RPMI7951 (cell line): Measurements from ENCODE around the gene TNK1. TPM values are rescaled to one million over a fixed set of nuclear protein-coding genes. Genes with fewer than 3 reads are reported as not detected.

Experiments used
- DNase-seq: peaks from one replicate; pipeline ENCODE4 v3.0.0-alpha.2; 2012; ENCODE audit warnings: low read depth
- total RNA-seq: library from RNA; depleted of rRNA; stranded (reverse); fragments of >200 nt; shearing (Covaris generic); gene quantifications from 2 replicates; pipeline ENCODE4 v1.2.3, GENCODE V29; 2014

Gene TNK1
- total RNA-seq, 1 experiment from 2014 or later: 0.60 TPM

- DNase-seq: no peak
These were observed 29.9 kb downstream of the TNK1 start for GRCh38 chr17:7410634-7411426.

GRCh38 chr17:7411427-7411750 is 30.5 kb downstream of the TNK1 start:
- DNase-seq: no peak

DNA sequence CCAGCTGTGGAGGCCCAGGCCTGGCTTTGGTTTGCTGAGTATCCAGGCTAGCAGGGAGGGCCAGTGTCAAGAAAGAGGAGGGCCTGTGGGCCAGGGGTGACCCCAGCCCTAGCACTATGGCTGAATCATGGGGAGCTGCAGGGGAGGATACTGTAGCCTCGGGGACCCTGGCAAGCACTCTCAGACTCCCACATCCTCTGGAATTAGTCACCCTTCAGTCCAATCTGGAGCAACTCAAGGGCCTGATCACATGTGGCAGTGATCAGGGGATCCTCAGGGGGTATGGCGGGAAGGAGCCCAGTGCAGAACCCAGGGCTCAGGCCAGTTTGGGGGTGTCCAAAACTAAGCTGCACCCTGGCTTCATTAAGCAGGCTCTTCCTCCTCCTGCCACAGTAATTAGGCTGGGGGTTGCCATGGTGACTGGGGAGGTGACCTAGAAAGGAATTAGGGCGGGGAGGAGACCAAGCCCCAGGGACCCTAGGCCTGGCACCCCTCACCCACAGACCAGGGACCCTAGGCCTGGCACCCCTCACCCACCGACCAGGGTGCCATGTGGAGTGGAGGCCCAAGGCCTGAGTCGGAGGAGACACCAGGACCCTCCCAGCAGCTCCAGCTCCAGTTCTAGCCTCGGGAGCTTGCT is 32.6 kb downstream of the TNK1 start:
- DNase-seq: peak; percentile 90

DNA sequence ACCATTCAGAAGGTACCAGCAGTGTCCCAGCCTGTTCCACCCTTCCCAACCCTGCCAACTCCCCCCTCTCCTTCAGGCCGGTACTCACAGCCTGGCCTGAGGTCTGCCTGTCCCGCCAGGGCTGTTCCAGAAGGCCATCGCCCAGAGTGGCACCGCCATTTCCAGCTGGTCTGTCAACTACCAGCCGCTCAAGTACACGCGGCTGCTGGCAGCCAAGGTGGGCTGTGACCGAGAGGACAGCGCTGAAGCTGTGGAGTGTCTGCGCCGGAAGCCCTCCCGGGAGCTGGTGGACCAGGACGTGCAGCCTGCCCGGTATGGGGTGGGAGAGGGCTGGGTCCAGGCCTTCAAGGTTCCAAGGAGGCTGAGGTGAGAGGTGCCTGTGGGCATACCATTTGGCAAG is 33.9 kb downstream of the TNK1 start:
- DNase-seq: no peak

- no peak for DNase-seq
These were observed 34.9 kb downstream of the TNK1 start for GRCh38 chr17:7415784-7416183.

DNA sequence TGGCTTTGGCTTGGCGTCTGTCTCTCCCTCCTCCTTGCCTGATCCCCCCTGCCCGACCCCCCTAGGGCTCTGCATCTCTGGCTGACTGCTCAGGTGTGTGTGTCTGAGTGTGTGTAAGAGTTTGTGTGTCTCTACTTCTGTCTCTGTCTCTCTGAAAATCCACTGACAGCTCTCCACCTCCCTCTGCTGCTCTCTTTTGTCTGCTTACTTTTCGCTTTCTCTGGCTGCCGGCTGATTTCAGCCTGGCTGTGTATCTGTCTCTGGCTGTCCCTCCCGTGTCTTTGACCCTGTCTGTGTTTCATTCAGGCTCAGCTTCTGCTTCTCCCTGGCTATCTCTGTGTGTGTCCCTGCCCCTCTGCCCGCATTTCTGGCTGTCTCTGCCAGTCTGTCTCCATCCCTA is 35.4 kb downstream of the TNK1 start:
- no peak for DNase-seq

DNA sequence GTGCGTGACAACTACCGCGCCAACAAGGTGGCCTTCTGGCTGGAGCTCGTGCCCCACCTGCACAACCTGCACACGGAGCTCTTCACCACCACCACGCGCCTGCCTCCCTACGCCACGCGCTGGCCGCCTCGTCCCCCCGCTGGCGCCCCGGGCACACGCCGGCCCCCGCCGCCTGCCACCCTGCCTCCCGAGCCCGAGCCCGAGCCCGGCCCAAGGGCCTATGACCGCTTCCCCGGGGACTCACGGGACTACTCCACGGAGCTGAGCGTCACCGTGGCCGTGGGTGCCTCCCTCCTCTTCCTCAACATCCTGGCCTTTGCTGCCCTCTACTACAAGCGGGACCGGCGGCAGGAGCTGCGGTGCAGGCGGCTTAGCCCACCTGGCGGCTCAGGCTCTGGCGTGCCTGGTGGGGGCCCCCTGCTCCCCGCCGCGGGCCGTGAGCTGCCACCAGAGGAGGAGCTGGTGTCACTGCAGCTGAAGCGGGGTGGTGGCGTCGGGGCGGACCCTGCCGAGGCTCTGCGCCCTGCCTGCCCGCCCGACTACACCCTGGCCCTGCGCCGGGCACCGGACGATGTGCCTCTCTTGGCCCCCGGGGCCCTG is 36.3 kb downstream of the TNK1 start:
- no peak for DNase-seq

- DNase-seq: no peak
These were observed 37.7 kb downstream of the TNK1 start for GRCh38 chr17:7418472-7419152.

- no peak for DNase-seq
These were observed 39.1 kb downstream of the TNK1 start, which contains the start of gene SPEM1 for GRCh38 chr17:7419819-7420610. Gene SPEM1, plus strand, starts transcription at chr17:7420324. Its CDS starts 61 bp downstream, at chr17:7420385.

DNA sequence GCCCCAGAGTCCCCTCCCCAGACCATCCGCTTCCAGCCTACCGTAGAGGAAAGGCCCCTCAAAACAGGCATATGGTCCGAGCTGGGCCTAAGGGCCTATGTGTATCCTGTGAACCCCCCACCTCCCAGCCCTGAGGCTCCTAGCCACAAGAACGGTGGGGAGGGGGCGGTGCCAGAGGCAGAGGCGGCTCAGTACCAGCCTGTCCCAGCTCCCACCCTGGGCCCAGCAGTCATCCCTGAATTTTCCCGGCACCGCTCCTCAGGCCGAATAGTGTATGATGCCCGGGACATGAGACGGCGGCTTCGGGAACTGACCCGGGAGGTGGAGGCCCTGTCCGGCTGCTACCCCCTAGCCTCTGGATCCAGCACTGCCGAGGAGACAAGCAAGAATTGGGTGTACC is 40.3 kb downstream of the TNK1 start:
- DNase-seq: no peak

DNA sequence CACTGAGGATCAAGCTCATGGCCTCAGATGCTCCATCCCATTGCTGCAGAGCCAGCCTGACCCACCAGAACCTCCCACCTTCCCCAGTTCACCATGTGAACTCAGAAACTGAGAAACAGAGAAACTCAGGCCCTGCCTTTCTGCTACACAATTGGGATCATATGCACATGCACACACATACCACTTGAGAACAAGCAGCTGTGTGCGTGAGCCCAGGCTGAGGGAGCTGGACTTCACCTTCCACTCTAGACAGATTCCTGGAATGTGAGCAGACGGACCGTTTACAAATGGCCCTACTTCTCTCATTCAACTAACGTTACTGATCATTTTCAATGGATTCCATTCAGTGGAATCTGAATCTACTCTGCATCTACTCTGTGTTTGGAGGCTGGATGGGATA is 42.8 kb downstream of the TNK1 start:
- DNase-seq: no peak

- DNase-seq: no peak
These were observed 44.4 kb downstream of the TNK1 start, which contains the start of gene SPEM2 for GRCh38 chr17:7425316-7425715. Gene SPEM2, plus strand, starts transcription at chr17:7425616. Its CDS starts 73 bp downstream, at chr17:7425689.

GRCh38 chr17:7425756-7426155 is 44.9 kb downstream of the TNK1 start:
- DNase-seq: no peak

- no peak for DNase-seq
These were observed 45.4 kb downstream of the TNK1 start for GRCh38 chr17:7426203-7426863.

GRCh38 chr17:7426896-7427489 is 46.1 kb downstream of the TNK1 start:
- no peak for DNase-seq

- DNase-seq: no peak
These were observed 46.7 kb downstream of the TNK1 start for GRCh38 chr17:7427549-7427948.

DNA sequence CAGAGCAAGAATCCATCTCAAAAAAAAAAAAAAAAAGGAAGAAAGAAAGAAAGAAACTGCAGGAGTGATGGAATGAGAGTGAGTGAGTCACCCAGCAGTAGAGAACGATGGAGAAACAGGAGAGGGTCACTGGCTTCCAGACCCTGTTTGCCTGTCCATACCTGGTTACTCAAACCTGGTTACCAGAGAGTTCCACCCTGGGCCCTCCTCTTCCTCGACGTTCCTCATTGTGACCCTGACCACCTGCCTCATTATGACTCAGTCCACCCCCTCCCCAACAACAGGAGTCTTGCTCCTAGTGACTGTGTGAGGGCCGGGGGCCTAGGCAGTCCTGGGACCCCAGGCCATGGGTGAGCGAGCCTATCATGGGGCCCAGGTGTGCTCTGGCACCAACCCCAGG is 47.7 kb downstream of the TNK1 start, which contains the start of gene SPEM3:
Gene SPEM3, plus strand, starts transcription at position 301 of the 400 bp plus-strand sequence. Its CDS starts 46 bp downstream, at position 347.
- DNase-seq: no peak

DNA sequence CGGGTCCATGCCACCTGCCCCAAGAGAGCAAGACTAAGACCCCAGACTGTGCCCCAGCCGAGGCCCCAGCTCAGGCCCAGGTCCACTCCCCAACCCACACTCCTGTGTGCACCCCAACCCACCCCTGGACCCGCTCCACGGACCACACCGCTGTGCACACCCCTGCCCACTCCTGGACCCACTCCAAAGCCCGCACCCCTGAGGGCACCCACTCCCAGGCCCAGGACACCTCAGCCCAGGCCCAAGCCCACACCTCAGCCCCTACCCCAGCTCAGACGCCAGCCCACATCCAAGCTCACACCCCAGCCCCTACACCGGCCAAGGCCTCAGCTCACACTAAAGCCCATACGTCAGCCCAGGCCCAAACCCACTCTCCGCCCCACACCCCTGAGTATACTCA is 48.8 kb downstream of the TNK1 start:
- DNase-seq: no peak

- no peak for DNase-seq
These were observed 50.3 kb downstream of the TNK1 start for GRCh38 chr17:7431231-7431630.

GRCh38 chr17:7432296-7432695 is 51.4 kb downstream of the TNK1 start:
- no peak for DNase-seq
